Astrocyte (in vitro differentiated cells and primary cell): ENCODE results near the gene MFSD6.
"Not testable (repeated sequence)": the region's sequence is repeated elsewhere in the genome, so short reads cannot be mapped to it uniquely, and the experiment has no call there.

ENCODE experiments used
- EZH2 ChIP-seq: IDR thresholded peaks from 2 replicates; pipeline ENCODE4 v1.6.1; 2012; ENCODE audit warnings: mild to moderate bottlenecking, low read length, inconsistent platforms; ENCODE audit not compliant: insufficient read depth
- TF ChIP-seq, protein P1 (sequence below): IDR thresholded peaks from 2 replicates; pipeline ENCODE4 v1.5.1; 2011; ENCODE audit warnings: low read depth, mild to moderate bottlenecking, inconsistent platforms, low read length, moderate library complexity; ENCODE audit not compliant: insufficient read depth

DNA sequence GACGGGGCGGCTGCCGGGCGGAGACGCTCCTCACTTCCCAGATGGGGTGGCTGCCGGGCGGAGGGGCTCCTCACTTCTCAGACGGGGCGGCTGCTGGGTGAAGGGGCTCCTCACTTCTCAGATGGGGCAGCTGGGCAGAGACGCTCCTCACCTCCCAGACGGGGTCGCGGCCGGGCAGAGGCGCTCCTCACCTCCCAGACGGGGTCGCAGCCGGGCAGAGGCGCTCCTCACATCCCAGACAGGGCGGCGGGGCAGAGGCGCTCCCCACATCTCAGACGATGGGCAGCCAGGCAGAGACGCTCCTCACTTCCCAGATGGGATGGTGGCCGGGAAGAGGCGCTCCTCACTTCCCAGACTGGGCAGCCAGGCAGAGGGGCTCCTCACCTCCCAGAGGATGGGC lies 22.7 kb downstream of the MFSD6 start:
- TF ChIP-seq, protein P1, sequence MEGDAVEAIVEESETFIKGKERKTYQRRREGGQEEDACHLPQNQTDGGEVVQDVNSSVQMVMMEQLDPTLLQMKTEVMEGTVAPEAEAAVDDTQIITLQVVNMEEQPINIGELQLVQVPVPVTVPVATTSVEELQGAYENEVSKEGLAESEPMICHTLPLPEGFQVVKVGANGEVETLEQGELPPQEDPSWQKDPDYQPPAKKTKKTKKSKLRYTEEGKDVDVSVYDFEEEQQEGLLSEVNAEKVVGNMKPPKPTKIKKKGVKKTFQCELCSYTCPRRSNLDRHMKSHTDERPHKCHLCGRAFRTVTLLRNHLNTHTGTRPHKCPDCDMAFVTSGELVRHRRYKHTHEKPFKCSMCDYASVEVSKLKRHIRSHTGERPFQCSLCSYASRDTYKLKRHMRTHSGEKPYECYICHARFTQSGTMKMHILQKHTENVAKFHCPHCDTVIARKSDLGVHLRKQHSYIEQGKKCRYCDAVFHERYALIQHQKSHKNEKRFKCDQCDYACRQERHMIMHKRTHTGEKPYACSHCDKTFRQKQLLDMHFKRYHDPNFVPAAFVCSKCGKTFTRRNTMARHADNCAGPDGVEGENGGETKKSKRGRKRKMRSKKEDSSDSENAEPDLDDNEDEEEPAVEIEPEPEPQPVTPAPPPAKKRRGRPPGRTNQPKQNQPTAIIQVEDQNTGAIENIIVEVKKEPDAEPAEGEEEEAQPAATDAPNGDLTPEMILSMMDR, result not testable (repeated sequence)
- not testable (repeated sequence) for TF ChIP-seq EZH2
